Mucosa of descending colon (tissue), 3 donors: Measurements from ENCODE around the gene HSFY2. TPM values are rescaled to one million over a fixed set of nuclear protein-coding genes. Genes with fewer than 3 reads are reported as not detected.
"Not testable (repeated sequence)": the region's sequence is repeated elsewhere in the genome, so short reads cannot be mapped to it uniquely, and the experiment has no call there.

Experiments
- ATAC-seq: fragments of 200-7000 bp; cut with Tn5 transposase; one replicate; pipeline ENCODE4 v1.9.1; 2020; ENCODE audit warnings: mild to moderate bottlenecking, moderate library complexity
- DNase-seq, 3 donors: peaks; one replicate each; pipeline ENCODE4 v3.0.0-alpha.2; 2020
- H3K36me3 ChIP-seq: fragments of 200-600 bp; one replicate; pipeline ENCODE4 v1.8.0; 2021; ENCODE audit warnings: low read depth, mild to moderate bottlenecking
- H3K4me1 ChIP-seq: fragments of 200-600 bp; one replicate; pipeline ENCODE4 v1.8.0; 2021; ENCODE audit warnings: low read depth, mild to moderate bottlenecking
- H3K4me3 ChIP-seq: fragments of 200-600 bp; one replicate; pipeline ENCODE4 v1.8.0; 2021; ENCODE audit warnings: mild to moderate bottlenecking
- H3K9me3 ChIP-seq: fragments of 200-600 bp; one replicate; pipeline ENCODE4 v1.8.0; 2021; ENCODE audit warnings: mild to moderate bottlenecking
- intact Hi-C, 2 donors: fragments of 100-400 bp; cut with DNase I in 1 of 2; cut with micrococcal nuclease in 1 of 2; formaldehyde crosslinking; loops; one replicate each; pipeline versions ENCODE4 v1.11.0 to v1.11.1; 2022; cut with DNase I, micrococcal nuclease
- long read RNA-seq, 2 donors: library from polyadenylated mRNA; unstranded; transcript quantifications; one replicate each; pipeline ENCODE4 v2.0.0, GENCODE V29; 2019 to 2021
- total RNA-seq, 3 donors: library from RNA; stranded (reverse); fragmentation: NEBNext Ultra II Directional in 2 of 3; extraction: Animal tissue kit (Norgen Biotek cat#: 25700) in 2 of 3; gene quantifications; one replicate each; pipeline versions ENCODE4 v1.2.1 to v1.2.4, GENCODE V29; 2021 to 2023
- donor health status: DM: no; HTN: no; CAD: no; lungs with moderate emphysema.
- donor health status: DM: no; HTN: no; CAD: no.
- donor health status: DM: no; HTN: yes; CAD: no.

Gene HSFY2, protein sequence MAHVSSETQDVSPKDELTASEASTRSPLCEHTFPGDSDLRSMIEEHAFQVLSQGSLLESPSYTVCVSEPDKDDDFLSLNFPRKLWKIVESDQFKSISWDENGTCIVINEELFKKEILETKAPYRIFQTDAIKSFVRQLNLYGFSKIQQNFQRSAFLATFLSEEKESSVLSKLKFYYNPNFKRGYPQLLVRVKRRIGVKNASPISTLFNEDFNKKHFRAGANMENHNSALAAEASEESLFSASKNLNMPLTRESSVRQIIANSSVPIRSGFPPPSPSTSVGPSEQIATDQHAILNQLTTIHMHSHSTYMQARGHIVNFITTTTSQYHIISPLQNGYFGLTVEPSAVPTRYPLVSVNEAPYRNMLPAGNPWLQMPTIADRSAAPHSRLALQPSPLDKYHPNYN
- total RNA-seq = under 1 TPM in 1 of 3 donors, not detected in 2; 0.57 TPM
- long read RNA-seq, donor 1 = 0 reads
- long read RNA-seq, donor 2 = 0 reads

DNA sequence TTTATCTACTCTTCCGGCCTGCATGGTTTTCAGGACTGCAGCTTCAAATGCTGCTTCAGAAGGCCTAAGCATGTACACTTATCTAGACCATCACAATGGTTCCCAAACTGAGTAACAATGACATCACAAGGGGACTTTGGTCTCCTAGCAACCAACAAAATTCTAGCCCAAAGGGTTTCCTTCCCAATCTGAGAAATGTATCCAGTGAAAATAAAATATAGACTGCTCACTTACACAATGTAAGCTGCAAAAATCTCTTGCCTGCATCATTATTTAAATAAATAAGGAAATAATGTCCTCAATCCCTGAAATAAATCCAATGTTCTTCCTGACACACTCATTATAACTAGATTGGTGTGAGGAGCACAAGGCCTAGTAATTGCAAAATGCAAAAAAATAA lies at the start of gene HSFY2:
Gene HSFY2, minus strand, starts transcription at position 101 of the 400 bp plus-strand sequence. CDS start 117 bp downstream, outside the sequence.
- H3K9me3 ChIP-seq = not testable (repeated sequence)

DNA sequence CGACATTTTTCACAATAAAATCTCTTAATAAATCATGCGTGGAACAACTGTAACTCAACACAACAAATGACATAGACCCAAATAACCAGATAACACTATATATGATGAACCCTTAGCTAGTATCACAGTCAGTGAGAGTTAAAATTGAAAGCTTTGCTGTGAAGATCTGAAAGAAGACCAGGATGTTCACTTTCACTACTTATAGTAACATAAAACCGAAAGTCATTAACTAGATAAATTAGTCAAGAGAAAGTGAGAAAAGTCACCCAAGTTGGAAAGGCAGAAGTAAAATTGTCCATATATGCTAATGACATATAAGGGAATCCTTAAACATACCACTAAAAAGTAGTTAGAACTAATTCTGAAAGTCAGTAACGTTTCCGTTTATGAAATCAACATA lies 42.2 kb upstream of the HSFY2 start:
- not testable (repeated sequence) for DNase-seq, H3K4me1 ChIP-seq

More for the DNA sequence above, at the start of gene HSFY2:
- intact Hi-C loops, H3K4me3 ChIP-seq, H3K36me3 ChIP-seq, ATAC-seq, DNase-seq, H3K4me1 ChIP-seq: not testable (repeated sequence)

DNA sequence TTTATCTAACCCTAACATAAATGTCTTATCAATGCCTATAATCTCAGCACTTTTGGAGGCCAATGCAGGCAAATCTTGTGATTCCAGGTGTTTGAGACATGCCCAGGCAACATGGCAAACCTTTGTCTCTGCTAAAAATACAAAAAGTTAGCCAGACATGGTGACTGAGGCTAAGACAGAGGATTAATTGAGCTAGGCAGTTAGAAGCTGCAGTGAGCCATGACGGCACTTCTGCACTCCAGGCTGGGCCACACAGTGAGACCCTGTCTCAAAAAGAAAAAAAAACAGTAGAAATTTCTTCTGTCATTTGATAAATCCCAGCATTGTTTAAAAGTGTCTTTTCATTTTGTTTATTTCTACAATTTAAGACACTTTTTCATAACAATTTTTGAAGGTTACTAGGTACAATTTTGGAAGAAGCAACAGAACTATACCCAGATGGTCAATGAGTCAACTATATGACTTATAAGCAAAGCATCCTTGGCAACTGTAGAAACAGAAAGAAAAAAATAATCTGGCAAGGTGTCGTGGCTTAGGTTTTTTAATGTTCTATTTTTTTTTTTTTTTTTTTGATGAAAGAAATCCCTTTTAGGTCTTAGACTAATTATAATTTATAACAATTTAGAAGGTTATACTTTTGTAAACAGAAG lies 15.3 kb upstream of the HSFY2 start:
- H3K4me1 ChIP-seq, H3K9me3 ChIP-seq, intact Hi-C loops, H3K4me3 ChIP-seq, H3K36me3 ChIP-seq, ATAC-seq, DNase-seq: not testable (repeated sequence)

More for the DNA sequence above, 42.2 kb upstream of the HSFY2 start:
- H3K36me3 ChIP-seq, H3K9me3 ChIP-seq, ATAC-seq, H3K4me3 ChIP-seq, intact Hi-C loops: not testable (repeated sequence)

DNA sequence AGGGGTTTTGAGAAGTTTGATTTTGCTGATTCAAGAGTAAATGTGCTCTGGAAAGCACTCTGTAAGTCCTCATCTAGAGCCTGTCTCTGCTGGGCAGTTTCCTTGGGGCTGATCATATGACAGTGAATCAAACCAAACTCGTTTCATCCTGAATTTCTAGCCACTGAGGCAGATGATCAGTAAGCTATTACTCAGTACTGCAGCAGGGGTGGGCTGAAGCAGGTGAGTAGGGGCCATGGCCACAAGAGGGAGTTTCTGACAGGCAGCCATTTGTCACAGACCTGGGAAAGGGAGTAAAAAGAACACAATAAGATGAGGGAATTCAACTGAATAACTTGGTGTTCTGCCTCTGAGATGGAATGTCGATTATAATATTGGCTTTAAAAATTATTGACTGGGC lies 19.5 kb downstream of the HSFY2 start:
- H3K36me3 ChIP-seq, H3K4me3 ChIP-seq, H3K4me1 ChIP-seq, H3K9me3 ChIP-seq, DNase-seq, intact Hi-C loops, ATAC-seq: not testable (repeated sequence)

DNA sequence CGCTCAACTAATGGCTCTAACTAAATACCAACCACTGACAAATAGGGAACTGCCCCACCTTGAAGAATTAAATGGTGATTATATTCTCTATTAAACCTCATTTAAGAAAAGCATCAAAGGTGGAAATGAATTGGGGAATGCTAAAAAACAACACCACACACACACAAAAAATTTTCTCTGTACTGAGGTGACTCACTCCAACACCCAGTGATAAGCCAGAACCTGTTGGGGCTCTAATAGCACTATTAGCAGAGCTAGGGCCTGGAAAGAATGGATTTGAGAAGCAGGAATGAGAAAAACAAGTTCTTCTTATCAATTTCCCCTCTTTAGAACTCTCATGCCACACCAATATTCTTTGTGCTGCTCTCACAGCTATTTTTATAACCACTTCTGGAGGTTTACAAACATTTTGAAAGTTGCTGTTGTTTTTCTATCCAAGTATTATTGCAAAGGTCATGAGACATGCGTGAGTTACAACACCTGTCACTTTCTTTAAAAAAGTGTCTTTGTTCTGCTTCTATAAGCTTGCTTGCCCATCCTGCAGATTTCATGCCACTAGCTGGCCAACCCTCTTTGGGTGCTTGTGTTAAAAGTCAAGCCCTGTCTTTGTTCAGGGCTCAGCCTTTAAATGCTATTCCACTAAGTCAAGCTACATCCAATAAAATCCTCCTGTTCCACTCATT lies 20.3 kb downstream of the HSFY2 start:
- ATAC-seq, intact Hi-C loops: not testable (repeated sequence)

DNA sequence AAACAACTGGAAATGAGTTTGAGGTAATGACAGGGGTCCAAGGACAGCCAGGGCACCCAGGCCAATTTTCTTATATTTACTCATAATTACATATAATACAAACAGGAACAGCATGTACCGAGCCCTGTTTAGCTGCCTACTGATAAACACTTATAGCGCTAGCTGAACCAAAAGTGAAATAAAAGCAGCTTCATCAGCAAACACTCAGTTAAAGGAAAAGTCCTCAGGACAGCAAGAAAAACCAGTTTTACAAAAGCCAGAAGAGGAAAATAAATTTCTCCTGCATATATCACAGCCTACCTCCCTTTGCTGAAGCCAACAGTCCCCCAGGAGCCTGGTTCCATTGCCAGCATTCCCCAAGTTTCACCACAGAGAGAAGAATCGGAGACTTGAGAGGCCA lies 49.8 kb downstream of the HSFY2 start:
- H3K36me3 ChIP-seq, ATAC-seq, H3K4me3 ChIP-seq, intact Hi-C loops, H3K4me1 ChIP-seq, DNase-seq, H3K9me3 ChIP-seq: not testable (repeated sequence)

More for the DNA sequence above, 20.3 kb downstream of the HSFY2 start:
- not testable (repeated sequence) for H3K4me3 ChIP-seq, H3K4me1 ChIP-seq, H3K36me3 ChIP-seq, DNase-seq, H3K9me3 ChIP-seq

Other genes with a start within 250 kb of the HSFY2 start
- gene HSFY1, start 227.0 kb downstream of the HSFY2 start, total RNA-seq = not detected